Neural cell (in vitro differentiated cells): ENCODE data around the gene TNFAIP8L1.

Experiments
- CTCF ChIP-seq: fragments of 450-650 bp; IDR thresholded peaks from 2 replicates; pipeline ENCODE4 v1.5.1; 2014; ENCODE audit warnings: antibody characterized with exemption, mild to moderate bottlenecking, moderate library complexity; ENCODE audit not compliant: poor library complexity, severe bottlenecking
- EP300 ChIP-seq: fragments of 450-650 bp; conservative IDR thresholded peaks from 2 replicates; pipeline ENCODE4 v1.6.1; 2014; ENCODE audit warnings: antibody characterized with exemption, mild to moderate bottlenecking, moderate library complexity; ENCODE audit not compliant: poor library complexity, severe bottlenecking
- EZH2 ChIP-seq: fragments of 200-600, 300-800 bp; shearing (Covaris generic), sonication (generic); IDR thresholded peaks from 2 replicates; pipeline ENCODE4 v1.6.1; 2014; ENCODE audit warnings: antibody characterized with exemption, low read length, borderline replicate concordance, mild to moderate bottlenecking; ENCODE audit not compliant: insufficient read depth, poor library complexity, severe bottlenecking
- POLR2AphosphoS5 ChIP-seq: IDR thresholded peaks from 2 replicates; pipeline ENCODE4 v1.6.1; 2012

- TF ChIP-seq POLR2AphosphoS5 (no peak), CTCF (no peak), EP300 (no peak), EZH2 (no peak)
Measured at GRCh38 chr19:4652075-4652474, 12.8 kb downstream of the TNFAIP8L1 start.
